GM12878 (cell line): ENCODE measurements around the gene KTN1. TPM values are rescaled to one million over a fixed set of nuclear protein-coding genes. Genes with fewer than 3 reads are reported as not detected.
A peak's percentile ranks its signal among the peaks of the same experiment; 100 is the strongest.

ENCODE experiments used
- CBFB ChIP-seq: IDR thresholded peaks from 2 replicates; pipeline ENCODE4 v1.6.1; 2016; ENCODE audit warnings: antibody characterized with exemption, low read depth
- CBX5 ChIP-seq: sonication (generic); IDR thresholded peaks from 2 replicates; pipeline ENCODE4 v1.6.1; 2016; ENCODE audit warnings: low read depth, moderate library complexity, mild to moderate bottlenecking, inconsistent platforms
- GATAD2B ChIP-seq: fragments of 450-650 bp; conservative IDR thresholded peaks from 2 replicates; pipeline ENCODE4 v1.6.1; 2017; ENCODE audit warnings: low read depth, mild to moderate bottlenecking, moderate library complexity
- MEF2A ChIP-seq: IDR thresholded peaks from 2 replicates; pipeline ENCODE4 v1.6.1; 2011; ENCODE audit warnings: low read depth, mild to moderate bottlenecking, low read length, moderate library complexity; ENCODE audit not compliant: insufficient read depth
- MXI1 ChIP-seq: fragments of 150-350 bp; IDR thresholded peaks from 2 replicates; pipeline ENCODE4 v1.6.1; 2011; ENCODE audit warnings: low read depth, mild to moderate bottlenecking, inconsistent platforms, low read length, improper control_type of control experiment
- NBN ChIP-seq: fragments of 450-650 bp; IDR thresholded peaks from 2 replicates; pipeline ENCODE4 v1.6.1; 2016
- NFYA ChIP-seq: IDR thresholded peaks from 2 replicates; pipeline ENCODE4 v1.6.1; 2011; ENCODE audit warnings: low read depth, mild to moderate bottlenecking, low read length, improper control_type of control experiment, borderline replicate concordance
- NRF1 ChIP-seq: conservative IDR thresholded peaks from 2 replicates; pipeline ENCODE4 v1.6.1; 2011; ENCODE audit warnings: mild to moderate bottlenecking, low read depth, low read length, improper control_type of control experiment
- POU2F2 ChIP-seq: IDR thresholded peaks from 3 replicates; pipeline ENCODE4 v1.6.1; 2011; ENCODE audit warnings: low read depth, mild to moderate bottlenecking, low read length, borderline replicate concordance
- RCOR1 ChIP-seq: conservative IDR thresholded peaks from 2 replicates; pipeline ENCODE4 v1.6.1; 2012; ENCODE audit warnings: low read depth, low read length, improper control_type of control experiment
- SUPT20H ChIP-seq: IDR thresholded peaks from 2 replicates; pipeline ENCODE4 v1.6.1; 2011; ENCODE audit warnings: low read depth, mild to moderate bottlenecking, low read length, moderate library complexity, borderline replicate concordance; ENCODE audit not compliant: control insufficient read depth
- YBX1 ChIP-seq: fragments of 450-650 bp; IDR thresholded peaks from 2 replicates; pipeline ENCODE4 v1.6.1; 2016; ENCODE audit warnings: antibody characterized with exemption
- ZNF24 ChIP-seq: fragments of 450-650 bp; IDR thresholded peaks from 2 replicates; pipeline ENCODE4 v1.6.1; 2017; ENCODE audit warnings: antibody characterized with exemption, mild to moderate bottlenecking
- polyA plus RNA-seq, 11 experiments: library from polyadenylated mRNA; depleted of rRNA in 4 of 11; unstranded in 6 of 11; stranded (reverse) in 5 of 11; fragments of >200 nt; fragmentation: Nextera tagmentation in 4 of 11; fragmentation: Illumina TruSeq in 1 of 11; extraction: Ambion mirVana in 4 of 11; extraction: Trizol in 1 of 11; gene quantifications; 1 replicate in 1 of 11; 2 replicates in 10 of 11; pipeline versions ENCODE4 v1.2.1 to v1.2.3, GENCODE V29; 2011 to 2016; ENCODE audit warnings: inconsistent platforms in 2 of 11, missing spikeins in 2 of 11, low read depth in 1 of 11
- total RNA-seq, 4 experiments: library from RNA; depleted of rRNA in 3 of 4; stranded (reverse); fragments of >200 nt in 3 of 4; fragmentation: Illumina TruSeq in 1 of 4; extraction: Trizol in 1 of 4; gene quantifications; 2 replicates each; pipeline versions ENCODE4 v1.2.1 to v1.2.3, GENCODE V29; 2013 to 2021
- TF ChIP-seq, protein P1 (sequence below): IDR thresholded peaks from 2 replicates; pipeline ENCODE4 v1.6.1; 2011; ENCODE audit warnings: borderline replicate concordance, low read depth, mild to moderate bottlenecking, moderate library complexity, low read length; ENCODE audit not compliant: insufficient read depth, poor library complexity, severe bottlenecking
- TF ChIP-seq, protein P2 (sequence below): fragments of 150-350 bp; IDR thresholded peaks from 2 replicates; pipeline ENCODE4 v1.6.1; 2016; ENCODE audit warnings: low read depth, low read length
- TF ChIP-seq, protein P3 (sequence below): fragments of 450-650 bp; IDR thresholded peaks from 2 replicates; pipeline ENCODE4 v1.6.1; 2016; ENCODE audit warnings: mild to moderate bottlenecking, moderate library complexity, borderline replicate concordance
- TF ChIP-seq, protein P4 (sequence below): fragments of 450-650 bp; conservative IDR thresholded peaks from 2 replicates; pipeline ENCODE4 v1.6.1; 2017; ENCODE audit warnings: mild to moderate bottlenecking, moderate library complexity
- TF ChIP-seq, protein P5 (sequence below): fragments of 450-650 bp; IDR thresholded peaks from 2 replicates; pipeline ENCODE4 v1.6.1; 2017; ENCODE audit warnings: low read depth, mild to moderate bottlenecking, moderate library complexity

KTN1 gene
- total and polyA plus RNA-seq, 10 of the 15 experiments (the other 5 are each of a cell fraction or from before 2014, with no cell fraction given), result 50.6 to 154 (median 84.2) TPM

DNA sequence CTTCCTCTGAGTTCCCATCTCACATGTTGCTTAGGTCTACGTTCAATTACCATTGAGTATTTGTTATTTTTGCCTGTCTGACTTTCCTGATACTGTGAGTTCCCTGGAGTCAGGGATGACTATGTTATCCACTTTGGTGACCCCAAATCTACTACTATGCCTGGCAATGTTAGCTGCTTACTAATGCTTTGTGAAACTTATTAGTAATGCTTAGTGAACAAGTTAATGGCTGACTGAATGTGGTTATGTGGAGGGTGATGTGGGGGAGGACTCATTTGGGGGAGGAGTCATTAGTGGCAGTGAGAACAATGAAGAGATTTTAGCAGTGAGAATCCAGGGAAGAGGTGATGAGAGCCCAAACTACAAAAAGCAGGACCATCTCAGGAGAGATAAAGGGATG lies 121.6 kb downstream of the KTN1 start (continued):
- no peak for TF ChIP-seq MXI1
- no peak for TF ChIP-seq YBX1
- TF ChIP-seq, protein P1, sequence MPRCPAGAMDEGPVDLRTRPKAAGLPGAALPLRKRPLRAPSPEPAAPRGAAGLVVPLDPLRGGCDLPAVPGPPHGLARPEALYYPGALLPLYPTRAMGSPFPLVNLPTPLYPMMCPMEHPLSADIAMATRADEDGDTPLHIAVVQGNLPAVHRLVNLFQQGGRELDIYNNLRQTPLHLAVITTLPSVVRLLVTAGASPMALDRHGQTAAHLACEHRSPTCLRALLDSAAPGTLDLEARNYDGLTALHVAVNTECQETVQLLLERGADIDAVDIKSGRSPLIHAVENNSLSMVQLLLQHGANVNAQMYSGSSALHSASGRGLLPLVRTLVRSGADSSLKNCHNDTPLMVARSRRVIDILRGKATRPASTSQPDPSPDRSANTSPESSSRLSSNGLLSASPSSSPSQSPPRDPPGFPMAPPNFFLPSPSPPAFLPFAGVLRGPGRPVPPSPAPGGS, result peak; percentile 38
- no peak for TF ChIP-seq CBX5
- TF ChIP-seq, protein P2, sequence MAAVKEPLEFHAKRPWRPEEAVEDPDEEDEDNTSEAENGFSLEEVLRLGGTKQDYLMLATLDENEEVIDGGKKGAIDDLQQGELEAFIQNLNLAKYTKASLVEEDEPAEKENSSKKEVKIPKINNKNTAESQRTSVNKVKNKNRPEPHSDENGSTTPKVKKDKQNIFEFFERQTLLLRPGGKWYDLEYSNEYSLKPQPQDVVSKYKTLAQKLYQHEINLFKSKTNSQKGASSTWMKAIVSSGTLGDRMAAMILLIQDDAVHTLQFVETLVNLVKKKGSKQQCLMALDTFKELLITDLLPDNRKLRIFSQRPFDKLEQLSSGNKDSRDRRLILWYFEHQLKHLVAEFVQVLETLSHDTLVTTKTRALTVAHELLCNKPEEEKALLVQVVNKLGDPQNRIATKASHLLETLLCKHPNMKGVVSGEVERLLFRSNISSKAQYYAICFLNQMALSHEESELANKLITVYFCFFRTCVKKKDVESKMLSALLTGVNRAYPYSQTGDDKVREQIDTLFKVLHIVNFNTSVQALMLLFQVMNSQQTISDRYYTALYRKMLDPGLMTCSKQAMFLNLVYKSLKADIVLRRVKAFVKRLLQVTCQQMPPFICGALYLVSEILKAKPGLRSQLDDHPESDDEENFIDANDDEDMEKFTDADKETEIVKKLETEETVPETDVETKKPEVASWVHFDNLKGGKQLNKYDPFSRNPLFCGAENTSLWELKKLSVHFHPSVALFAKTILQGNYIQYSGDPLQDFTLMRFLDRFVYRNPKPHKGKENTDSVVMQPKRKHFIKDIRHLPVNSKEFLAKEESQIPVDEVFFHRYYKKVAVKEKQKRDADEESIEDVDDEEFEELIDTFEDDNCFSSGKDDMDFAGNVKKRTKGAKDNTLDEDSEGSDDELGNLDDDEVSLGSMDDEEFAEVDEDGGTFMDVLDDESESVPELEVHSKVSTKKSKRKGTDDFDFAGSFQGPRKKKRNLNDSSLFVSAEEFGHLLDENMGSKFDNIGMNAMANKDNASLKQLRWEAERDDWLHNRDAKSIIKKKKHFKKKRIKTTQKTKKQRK, result no peak
- no peak for TF ChIP-seq NBN
- TF ChIP-seq NRF1, result no peak
- TF ChIP-seq NFYA, result no peak
- no peak for TF ChIP-seq GATAD2B
- no peak for TF ChIP-seq POU2F2
- no peak for TF ChIP-seq ZNF24
- TF ChIP-seq, protein P3, sequence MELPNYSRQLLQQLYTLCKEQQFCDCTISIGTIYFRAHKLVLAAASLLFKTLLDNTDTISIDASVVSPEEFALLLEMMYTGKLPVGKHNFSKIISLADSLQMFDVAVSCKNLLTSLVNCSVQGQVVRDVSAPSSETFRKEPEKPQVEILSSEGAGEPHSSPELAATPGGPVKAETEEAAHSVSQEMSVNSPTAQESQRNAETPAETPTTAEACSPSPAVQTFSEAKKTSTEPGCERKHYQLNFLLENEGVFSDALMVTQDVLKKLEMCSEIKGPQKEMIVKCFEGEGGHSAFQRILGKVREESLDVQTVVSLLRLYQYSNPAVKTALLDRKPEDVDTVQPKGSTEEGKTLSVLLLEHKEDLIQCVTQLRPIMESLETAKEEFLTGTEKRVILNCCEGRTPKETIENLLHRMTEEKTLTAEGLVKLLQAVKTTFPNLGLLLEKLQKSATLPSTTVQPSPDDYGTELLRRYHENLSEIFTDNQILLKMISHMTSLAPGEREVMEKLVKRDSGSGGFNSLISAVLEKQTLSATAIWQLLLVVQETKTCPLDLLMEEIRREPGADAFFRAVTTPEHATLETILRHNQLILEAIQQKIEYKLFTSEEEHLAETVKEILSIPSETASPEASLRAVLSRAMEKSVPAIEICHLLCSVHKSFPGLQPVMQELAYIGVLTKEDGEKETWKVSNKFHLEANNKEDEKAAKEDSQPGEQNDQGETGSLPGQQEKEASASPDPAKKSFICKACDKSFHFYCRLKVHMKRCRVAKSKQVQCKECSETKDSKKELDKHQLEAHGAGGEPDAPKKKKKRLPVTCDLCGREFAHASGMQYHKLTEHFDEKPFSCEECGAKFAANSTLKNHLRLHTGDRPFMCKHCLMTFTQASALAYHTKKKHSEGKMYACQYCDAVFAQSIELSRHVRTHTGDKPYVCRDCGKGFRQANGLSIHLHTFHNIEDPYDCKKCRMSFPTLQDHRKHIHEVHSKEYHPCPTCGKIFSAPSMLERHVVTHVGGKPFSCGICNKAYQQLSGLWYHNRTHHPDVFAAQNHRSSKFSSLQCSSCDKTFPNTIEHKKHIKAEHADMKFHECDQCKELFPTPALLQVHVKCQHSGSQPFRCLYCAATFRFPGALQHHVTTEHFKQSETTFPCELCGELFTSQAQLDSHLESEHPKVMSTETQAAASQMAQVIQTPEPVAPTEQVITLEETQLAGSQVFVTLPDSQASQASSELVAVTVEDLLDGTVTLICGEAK, result no peak
- no peak for TF ChIP-seq CBFB
- no peak for TF ChIP-seq MEF2A
- TF ChIP-seq SUPT20H, result no peak
- TF ChIP-seq, protein P4, sequence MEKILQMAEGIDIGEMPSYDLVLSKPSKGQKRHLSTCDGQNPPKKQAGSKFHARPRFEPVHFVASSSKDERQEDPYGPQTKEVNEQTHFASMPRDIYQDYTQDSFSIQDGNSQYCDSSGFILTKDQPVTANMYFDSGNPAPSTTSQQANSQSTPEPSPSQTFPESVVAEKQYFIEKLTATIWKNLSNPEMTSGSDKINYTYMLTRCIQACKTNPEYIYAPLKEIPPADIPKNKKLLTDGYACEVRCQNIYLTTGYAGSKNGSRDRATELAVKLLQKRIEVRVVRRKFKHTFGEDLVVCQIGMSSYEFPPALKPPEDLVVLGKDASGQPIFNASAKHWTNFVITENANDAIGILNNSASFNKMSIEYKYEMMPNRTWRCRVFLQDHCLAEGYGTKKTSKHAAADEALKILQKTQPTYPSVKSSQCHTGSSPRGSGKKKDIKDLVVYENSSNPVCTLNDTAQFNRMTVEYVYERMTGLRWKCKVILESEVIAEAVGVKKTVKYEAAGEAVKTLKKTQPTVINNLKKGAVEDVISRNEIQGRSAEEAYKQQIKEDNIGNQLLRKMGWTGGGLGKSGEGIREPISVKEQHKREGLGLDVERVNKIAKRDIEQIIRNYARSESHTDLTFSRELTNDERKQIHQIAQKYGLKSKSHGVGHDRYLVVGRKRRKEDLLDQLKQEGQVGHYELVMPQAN, result no peak
- TF ChIP-seq, protein P5, sequence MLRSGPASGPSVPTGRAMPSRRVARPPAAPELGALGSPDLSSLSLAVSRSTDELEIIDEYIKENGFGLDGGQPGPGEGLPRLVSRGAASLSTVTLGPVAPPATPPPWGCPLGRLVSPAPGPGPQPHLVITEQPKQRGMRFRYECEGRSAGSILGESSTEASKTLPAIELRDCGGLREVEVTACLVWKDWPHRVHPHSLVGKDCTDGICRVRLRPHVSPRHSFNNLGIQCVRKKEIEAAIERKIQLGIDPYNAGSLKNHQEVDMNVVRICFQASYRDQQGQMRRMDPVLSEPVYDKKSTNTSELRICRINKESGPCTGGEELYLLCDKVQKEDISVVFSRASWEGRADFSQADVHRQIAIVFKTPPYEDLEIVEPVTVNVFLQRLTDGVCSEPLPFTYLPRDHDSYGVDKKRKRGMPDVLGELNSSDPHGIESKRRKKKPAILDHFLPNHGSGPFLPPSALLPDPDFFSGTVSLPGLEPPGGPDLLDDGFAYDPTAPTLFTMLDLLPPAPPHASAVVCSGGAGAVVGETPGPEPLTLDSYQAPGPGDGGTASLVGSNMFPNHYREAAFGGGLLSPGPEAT, result peak; percentile 71; the same call in 1 of the 2 replicates
- no peak for TF ChIP-seq RCOR1
